Measurements from ENCODE around the gene RPSA. TPM values are rescaled to one million over a fixed set of nuclear protein-coding genes. Genes with fewer than 3 reads are reported as not detected.

The RPSA gene
- total and polyA plus RNA-seq, 2 of the 4 experiments (the other 2 are of a cell fraction): 1,415 to 2,710 TPM

- intact Hi-C loops (cut with micrococcal nuclease): no loop called here
- no peak overlapping the region for H3K56ac ChIP-seq (ENCODE audit: extremely low read depth, insufficient read depth, low read length)
- no peak overlapping the region for H2AK5ac ChIP-seq (ENCODE audit: low read depth, low read length)
- H4K8ac ChIP-seq (ENCODE audit: low read depth in 2 of 2, low read length in 2 of 2): no peak overlapping the region
- H3K9me3 ChIP-seq (ENCODE audit: control insufficient read depth, insufficient read depth, low read length): no peaks in the 10 kb centered on the region
- TF ChIP-seq NFE2L2 (IDR thresholded peaks at IDR 0.05; ENCODE audit: low read depth, low read length) (no peak), BHLHE40 (IDR thresholded peaks at IDR 0.05; ENCODE audit: low read depth, low read length) (no peak), MAZ (IDR thresholded peaks at IDR 0.05; ENCODE audit: borderline replicate concordance, low read depth, low read length) (no peak), RFX5 (IDR thresholded peaks at IDR 0.05; ENCODE audit: low read depth, low read length) (no peak), RCOR1 (IDR thresholded peaks at IDR 0.05; ENCODE audit: insufficient replicate concordance, low read length) (no peak), FOS (IDR thresholded peaks at IDR 0.05; ENCODE audit: low read depth, low read length) (no peak), MAFK (IDR thresholded peaks at IDR 0.05; ENCODE audit: low read depth, low read length) (no peak), MXI1 (IDR thresholded peaks at IDR 0.05; ENCODE audit: borderline replicate concordance, low read depth, low read length) (no peak), SMC3 (IDR thresholded peaks at IDR 0.05; ENCODE audit: low read depth, low read length) (no peak), POLR2A (IDR thresholded peaks at IDR 0.05; ENCODE audit: low read depth, low read length) (no peak)
- TF ChIP-seq, protein P1, sequence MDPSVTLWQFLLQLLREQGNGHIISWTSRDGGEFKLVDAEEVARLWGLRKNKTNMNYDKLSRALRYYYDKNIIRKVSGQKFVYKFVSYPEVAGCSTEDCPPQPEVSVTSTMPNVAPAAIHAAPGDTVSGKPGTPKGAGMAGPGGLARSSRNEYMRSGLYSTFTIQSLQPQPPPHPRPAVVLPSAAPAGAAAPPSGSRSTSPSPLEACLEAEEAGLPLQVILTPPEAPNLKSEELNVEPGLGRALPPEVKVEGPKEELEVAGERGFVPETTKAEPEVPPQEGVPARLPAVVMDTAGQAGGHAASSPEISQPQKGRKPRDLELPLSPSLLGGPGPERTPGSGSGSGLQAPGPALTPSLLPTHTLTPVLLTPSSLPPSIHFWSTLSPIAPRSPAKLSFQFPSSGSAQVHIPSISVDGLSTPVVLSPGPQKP (IDR thresholded peaks at IDR 0.05; ENCODE audit: borderline replicate concordance, low read depth, low read length): no peak
- H3K4ac ChIP-seq (ENCODE audit: low read depth, low read length): no peak overlapping the region
- no peak overlapping the region for H2BK120ac ChIP-seq (ENCODE audit: low read depth, low read length)
- no peaks in the 10 kb centered on the region for H3K4me1 ChIP-seq (ENCODE audit: control insufficient read depth, insufficient read depth, low read length)
- no peak overlapping the region for H3K4me3 ChIP-seq (ENCODE audit: insufficient read depth, low read depth, low read length)
- no peak overlapping the region for H3K4me2 ChIP-seq (ENCODE audit: low read depth, low read length)
- no peak overlapping the region for H2BK15ac ChIP-seq (ENCODE audit: low read depth, low read length)
- no peaks in the 10 kb centered on the region for H3K27me3 ChIP-seq (ENCODE audit: control insufficient read depth, insufficient read depth, low read length)
- no peak overlapping the region for H2BK5ac ChIP-seq (ENCODE audit: low read depth, low read length, poor library complexity, severe bottlenecking)
- no peak overlapping the region for H3K23ac ChIP-seq (ENCODE audit: low read depth, low read length)
- dilution Hi-C loops (cut with HindIII; ENCODE audit: low sequenced_read_pairs, unreplicated experiment): no loop called here
- H4K91ac ChIP-seq (ENCODE audit: insufficient read depth, low read depth, low read length): no peak overlapping the region
- POLR2A ChIA-PET (ENCODE audit: unreplicated experiment): no interaction called here
- no peak overlapping the region for H2AFZ ChIP-seq (replicated peaks; ENCODE audit: low read length, poor library complexity)
- no peak overlapping the region for H4K5ac ChIP-seq (ENCODE audit: low read depth, low read length)
- CTCF ChIA-PET: no interaction called here
- H3K9me1 ChIP-seq (ENCODE audit: insufficient read depth, low read length): no peaks in the 10 kb centered on the region
- no peaks in the 10 kb centered on the region for H4K20me1 ChIP-seq (ENCODE audit: insufficient read depth, low read length)
- H3K14ac ChIP-seq (replicated peaks; ENCODE audit: low read depth, low read length): no peak overlapping the region
- no peak overlapping the region for H3K27ac ChIP-seq (ENCODE audit: insufficient read depth, low read length)
- H3K36me3 ChIP-seq (ENCODE audit: control insufficient read depth, insufficient read depth, low read length): no peaks in the 10 kb centered on the region
- H3K9ac ChIP-seq (ENCODE audit: low read depth, low read length): no peak overlapping the region
- no peaks in the 10 kb centered on the region for H3K79me1 ChIP-seq (ENCODE audit: low read depth in 1 of 2, low read length in 2 of 2)
- DNase-seq: no peak
- no peak overlapping the region for H3K18ac ChIP-seq (ENCODE audit: low read depth, low read length)
- no peak for ATAC-seq (ENCODE audit: low read depth)
- in situ Hi-C loops (cut with MboI; ENCODE audit: low sequenced_read_pairs): no loop called here
- no peak overlapping the region for H2BK20ac ChIP-seq (ENCODE audit: low read depth, low read length)
- no TSS peak for BruUV-seq (replicated peaks)
- H2AK9ac ChIP-seq (replicated peaks; ENCODE audit: low read depth, low read length, poor library complexity): no peak overlapping the region
- WGBS, 2 experiments (ENCODE audit: extremely low coverage in 2 of 2, insufficient read length in 1 of 2): no CpG with 5 or more reads among the region's 3 CpGs
Measured at GRCh38 chr3:39454591-39455217, 48.2 kb downstream of the RPSA start.
